Panc1 (cell line): ENCODE data around the gene FMO2. TPM values are rescaled to one million over a fixed set of nuclear protein-coding genes. Genes with fewer than 3 reads are reported as not detected.

Experiments used
- ATAC-seq: fragments of 200-7000 bp; cut with Tn5 transposase; 2 replicates; pipeline ENCODE4 v1.9.1; 2020; ENCODE audit warnings: mild to moderate bottlenecking, moderate library complexity
- BruUV-seq: library from RNA; stranded (reverse); fragments of 400-500 nt; replicated peaks from 2 replicates; lab custom pipeline; 2021; lab: Mats Ljungman, UMichigan
- CTCF ChIA-PET: fragments of 300-600 bp; sonication (Branson Sonifier 250); formaldehyde crosslinking; loops from one replicate; lab custom pipeline; 2022; ENCODE audit warnings: antibody characterized with exemption; lab: Charles Lee
- POLR2A ChIA-PET: fragments of 300-600 bp; sonication (Branson Sonifier 250); formaldehyde crosslinking; loops from one replicate; lab custom pipeline; 2022; ENCODE audit warnings: antibody characterized with exemption; lab: Charles Lee
- DNase-seq: peaks from one replicate; pipeline ENCODE4 v3.0.0-alpha.2; 2010; ENCODE audit warnings: low read depth, low spot score
- H3K27ac ChIP-seq: 2 replicates; pipeline ENCODE4 v1.5.1; 2011; ENCODE audit warnings: mild to moderate bottlenecking, low read length, inconsistent platforms
- H3K27me3 ChIP-seq: fragments of 200-500 bp; sonication (Bioruptor generic); 2 replicates; pipeline ENCODE4 v1.6.0; 2014; ENCODE audit warnings: low read length, inconsistent platforms; ENCODE audit not compliant: control insufficient read depth, insufficient read depth
- H3K36me3 ChIP-seq: fragments of 200-500 bp; sonication (Bioruptor generic); 2 replicates; pipeline ENCODE4 v1.5.1; 2014; ENCODE audit warnings: inconsistent platforms, mild to moderate bottlenecking, low read length, moderate library complexity; ENCODE audit not compliant: control insufficient read depth, insufficient read depth
- H3K4me1 ChIP-seq: 2 replicates; pipeline ENCODE4 v1.5.1; 2011; ENCODE audit warnings: inconsistent platforms, mild to moderate bottlenecking, low read length, moderate library complexity; ENCODE audit not compliant: control insufficient read depth, insufficient read depth
- H3K4me3 ChIP-seq, 2 experiments: 2 replicates each; pipeline ENCODE4 v1.5.1; 2011 to 2012; ENCODE audit warnings: low read depth in 2 of 2, low read length in 2 of 2, mild to moderate bottlenecking in 2 of 2, inconsistent platforms in 1 of 2, moderate library complexity in 1 of 2
- H3K9me3 ChIP-seq: fragments of 200-500 bp; sonication (Bioruptor generic); 2 replicates; pipeline ENCODE4 v1.5.1; 2014; ENCODE audit warnings: low read depth, mild to moderate bottlenecking, inconsistent platforms, low read length, moderate library complexity; ENCODE audit not compliant: control insufficient read depth, insufficient read depth
- CTCF ChIP-seq: fragments of 450-650 bp; IDR thresholded peaks from 2 replicates; pipeline ENCODE4 v1.5.1; 2017; ENCODE audit warnings: mild to moderate bottlenecking
- POLR2AphosphoS5 ChIP-seq: IDR thresholded peaks from 2 replicates; pipeline ENCODE4 v1.6.1; 2012; ENCODE audit warnings: mild to moderate bottlenecking, low read depth, low read length, moderate library complexity
- REST ChIP-seq, 2 experiments: IDR thresholded peaks; 2 replicates each; pipeline ENCODE4 v1.6.1; 2011 to 2012; ENCODE audit warnings: low read depth in 2 of 2, control low read depth in 1 of 2, low read length in 1 of 2, mild to moderate bottlenecking in 1 of 2, moderate library complexity in 1 of 2; ENCODE audit not compliant: insufficient read depth in 1 of 2
- SIN3A ChIP-seq: IDR thresholded peaks from 2 replicates; pipeline ENCODE4 v1.6.1; 2012; ENCODE audit warnings: low read depth, mild to moderate bottlenecking, low read length, moderate library complexity, borderline replicate concordance; ENCODE audit not compliant: insufficient read depth
- TCF7L2 ChIP-seq: IDR thresholded peaks from 2 replicates; pipeline ENCODE4 v1.6.1; 2011; ENCODE audit warnings: mild to moderate bottlenecking, low read depth, low read length, inconsistent platforms
- in situ Hi-C: cut with HindIII; loops from 2 replicates; pipeline ENCODE4 v1.10.0; 2016; ENCODE audit warnings: low sequenced_read_pairs, low pct_unique_long_range_greater_than_20kb
- intact Hi-C: fragments of 100-400 bp; cut with micrococcal nuclease; formaldehyde crosslinking; loops from one replicate; pipeline ENCODE4 v1.10.0; 2022; ENCODE audit not compliant: unreplicated experiment
- total RNA-seq: library from RNA; stranded (reverse); gene quantifications from one replicate; pipeline ENCODE4 v1.2.1, GENCODE V29; 2021; ENCODE audit not compliant: unreplicated experiment

The FMO2 gene
- total RNA-seq, 1 experiment from 2014 or later: 0.08 TPM

- H3K27me3 ChIP-seq: no peaks in the 10 kb centered on the region
- H3K36me3 ChIP-seq: no peaks in the 10 kb centered on the region
- no peak overlapping the region for H3K27ac ChIP-seq
- no peak overlapping the region for H3K4me3 ChIP-seq
- no TSS peak for BruUV-seq
- H3K9me3 ChIP-seq: no peaks in the 10 kb centered on the region
- ChIA-PET CTCF (no interaction called here), POLR2A (no interaction called here)
- ATAC-seq: no peak
- no peaks in the 10 kb centered on the region for H3K4me1 ChIP-seq
- no peak for TF ChIP-seq CTCF
- no peak for TF ChIP-seq SIN3A
- TF ChIP-seq POLR2AphosphoS5: no peak
- TF ChIP-seq TCF7L2: no peak
- TF ChIP-seq REST (IDR thresholded peaks at IDR 0.05; ENCODE audit: insufficient read depth in 1 of 2, low read depth in 2 of 2, low read length in 1 of 2): no peak
- DNase-seq: no peak
- in situ Hi-C loops: no loop called here
- intact Hi-C loops: no loop called here
Measured at GRCh38 chr1:171161431-171161830, 23.7 kb upstream of the FMO2 start.

GRCh38 chr1:171166361-171166760 lies 18.7 kb upstream of the FMO2 start:
- Histone ChIP-seq H3K27me3 (no peaks in the 10 kb centered on the region), H3K36me3 (no peaks in the 10 kb centered on the region), H3K4me3 (no peak overlapping the region), H3K4me1 (no peaks in the 10 kb centered on the region), H3K27ac (no peak overlapping the region), H3K9me3 (no peaks in the 10 kb centered on the region)
- ChIA-PET CTCF (no interaction called here), POLR2A (no interaction called here)
- DNase-seq (no peak), ATAC-seq (no peak)
- in situ Hi-C loops: no loop called here
- BruUV-seq: no TSS peak
- intact Hi-C loops: no loop called here
- TF ChIP-seq REST (IDR thresholded peaks at IDR 0.05; ENCODE audit: insufficient read depth in 1 of 2, low read depth in 2 of 2, low read length in 1 of 2) (no peak), SIN3A (no peak), TCF7L2 (no peak), CTCF (no peak), POLR2AphosphoS5 (no peak)
